PC-3 (cell line): ENCODE data around the gene ANKLE1. TPM values are rescaled to one million over a fixed set of nuclear protein-coding genes. Genes with fewer than 3 reads are reported as not detected.
A peak's percentile ranks its signal among the peaks of the same experiment; 100 is the strongest.

Experiments used
- ATAC-seq: fragments of 200-7000 bp; cut with Tn5 transposase; 2 replicates; pipeline ENCODE4 v1.9.1; 2020; ENCODE audit warnings: mild to moderate bottlenecking, moderate library complexity
- BruUV-seq: library from RNA; stranded (reverse); fragments of 400-500 nt; replicated peaks from 2 replicates; lab custom pipeline; 2021; lab: Mats Ljungman, UMichigan
- CTCF ChIA-PET: fragments of 300-600 bp; sonication (Branson Sonifier 250); formaldehyde crosslinking; loops from one replicate; lab custom pipeline; 2022; ENCODE audit warnings: antibody characterized with exemption; lab: Charles Lee
- POLR2A ChIA-PET: fragments of 300-600 bp; sonication (Branson Sonifier 250); formaldehyde crosslinking; loops from one replicate; lab custom pipeline; 2022; ENCODE audit warnings: antibody characterized with exemption; ENCODE audit not compliant: unreplicated experiment; lab: Charles Lee
- DNase-seq: peaks from one replicate; pipeline ENCODE4 v3.0.0-alpha.2; 2015
- H2AFZ ChIP-seq: fragments of 300-600 bp; sonication (generic); 2 replicates; pipeline ENCODE4 v1.6.0; 2016; ENCODE audit warnings: antibody characterized with exemption, low read length
- H3F3A ChIP-seq: fragments of 300-600 bp; sonication (generic); one replicate; pipeline ENCODE4 v1.6.0; 2017; ENCODE audit warnings: antibody characterized with exemption, low read length, control low read depth, mild to moderate bottlenecking; ENCODE audit not compliant: unreplicated experiment
- H3K27ac ChIP-seq: fragments of 300-600 bp; sonication (generic); 2 replicates; pipeline ENCODE4 v1.5.1; 2016; ENCODE audit warnings: mild to moderate bottlenecking, low read length
- H3K27me3 ChIP-seq: fragments of 300-600 bp; sonication (generic); 2 replicates; pipeline ENCODE4 v1.6.1; 2016; ENCODE audit warnings: low read length, mixed read lengths
- H3K36me3 ChIP-seq: fragments of 300-600 bp; sonication (generic); 2 replicates; pipeline ENCODE4 v1.6.1; 2016; ENCODE audit warnings: low read depth, mixed run types, low read length, mixed read lengths
- H3K4me1 ChIP-seq: fragments of 300-600 bp; sonication (generic); 2 replicates; pipeline ENCODE4 v1.5.1; 2016; ENCODE audit warnings: low read length; ENCODE audit not compliant: insufficient read depth
- H3K4me2 ChIP-seq: fragments of 300-600 bp; sonication (generic); 2 replicates; pipeline ENCODE4 v1.6.0; 2016; ENCODE audit warnings: low read length
- H3K4me3 ChIP-seq: fragments of 300-600 bp; sonication (generic); 2 replicates; pipeline ENCODE4 v1.5.1; 2016; ENCODE audit warnings: mild to moderate bottlenecking, low read length, mixed read lengths
- H3K79me2 ChIP-seq: fragments of 300-600 bp; sonication (generic); 2 replicates; pipeline ENCODE4 v1.6.1; 2017; ENCODE audit warnings: low read length, mixed read lengths
- H3K9ac ChIP-seq: fragments of 300-600 bp; sonication (generic); 2 replicates; pipeline ENCODE4 v1.6.0; 2016; ENCODE audit warnings: mild to moderate bottlenecking, low read length
- H3K9me2 ChIP-seq: fragments of 300-600 bp; sonication (generic); replicated peaks from 2 replicates; pipeline ENCODE4 v1.6.1; 2016; ENCODE audit warnings: mixed run types, low read length, mixed read lengths
- H3K9me3 ChIP-seq: fragments of 300-600 bp; sonication (generic); 2 replicates; pipeline ENCODE4 v1.6.1; 2016; ENCODE audit warnings: low read length, mixed read lengths
- H4K20me1 ChIP-seq: fragments of 300-600 bp; sonication (generic); 2 replicates; pipeline ENCODE4 v1.6.1; 2016; ENCODE audit warnings: low read length, mixed read lengths
- EZH2 ChIP-seq: fragments of 300-600 bp; sonication (generic); IDR thresholded peaks from one replicate; pipeline ENCODE4 v1.6.1; 2017; ENCODE audit warnings: antibody characterized with exemption, mild to moderate bottlenecking, low read length; ENCODE audit not compliant: unreplicated experiment
- EZH2phosphoT487 ChIP-seq: fragments of 300-600 bp; sonication (generic); IDR thresholded peaks from 2 replicates; pipeline ENCODE4 v1.6.1; 2018; ENCODE audit warnings: mild to moderate bottlenecking, antibody characterized with exemption, low read length, borderline replicate concordance
- intact Hi-C: fragments of 100-400 bp; cut with micrococcal nuclease; formaldehyde crosslinking; loops from 2 replicates; pipeline ENCODE4 v1.9.0; 2023
- total RNA-seq: library from RNA; depleted of rRNA; stranded (reverse); fragments of >200 nt; gene quantifications from 2 replicates; pipeline ENCODE4 v1.2.3, GENCODE V29; 2014
- TF ChIP-seq, protein P1 (sequence below): fragments of 300-600 bp; sonication (generic); conservative IDR thresholded peaks from 2 replicates; pipeline ENCODE4 v1.5.1; 2017; ENCODE audit warnings: antibody characterized with exemption, low read depth, mild to moderate bottlenecking, low read length

The ANKLE1 gene
- total RNA-seq, 1 experiment from 2014 or later = 2.2 TPM

DNA sequence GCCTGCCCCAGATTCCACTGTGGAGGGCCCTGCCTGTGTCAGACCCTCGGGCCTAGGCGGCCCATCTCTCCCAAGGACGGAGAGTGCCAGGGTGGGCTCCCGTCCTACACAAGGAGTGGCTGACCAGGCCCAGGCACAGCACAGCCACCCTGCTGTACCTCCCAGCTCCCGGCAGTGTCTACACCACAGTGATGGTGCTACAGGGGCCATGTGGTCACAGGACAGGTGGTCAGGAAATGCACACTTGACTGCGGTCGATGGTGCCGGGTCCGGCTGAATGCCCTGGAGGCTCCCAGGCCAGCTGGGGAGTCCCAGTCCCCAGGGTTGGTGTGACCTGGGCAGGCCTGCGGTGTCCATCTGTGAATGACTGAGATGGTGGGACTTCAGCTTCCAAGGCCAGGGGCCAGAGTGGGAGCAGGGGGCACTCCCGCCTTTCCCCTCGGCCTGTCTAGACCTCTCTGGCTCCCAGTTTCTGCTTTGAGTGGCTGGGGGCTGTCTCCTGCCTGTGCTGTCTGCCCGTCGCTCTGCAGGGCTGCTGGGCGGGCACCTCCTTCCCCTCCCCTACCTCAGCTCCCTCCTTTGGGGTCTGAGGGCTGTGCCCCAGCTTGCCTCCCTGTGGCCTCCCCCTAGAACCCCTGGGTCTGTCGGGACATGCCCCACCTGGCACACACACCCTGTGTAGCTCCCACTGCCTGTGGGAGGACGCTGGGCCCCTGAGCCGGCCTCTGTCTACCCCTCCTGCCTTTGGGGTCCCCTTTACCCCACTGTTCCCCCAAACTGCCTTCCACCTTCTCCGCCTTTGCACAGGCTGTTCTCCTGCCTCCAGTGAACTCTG is 40.2 kb downstream of the ANKLE1 start:
- Histone ChIP-seq H3K4me3 (no peak overlapping the region), H3K36me3 (peaks cover 18% of the 10 kb centered on the region), H4K20me1 (no peaks in the 10 kb centered on the region), H2AFZ (no peak overlapping the region), H3K27me3 (no peaks in the 10 kb centered on the region), H3K9me2 (no peaks in the 10 kb centered on the region), H3K4me2 (no peak overlapping the region), H3K9me3 (no peaks in the 10 kb centered on the region), H3K9ac (no peak overlapping the region), H3F3A (no peaks in the 10 kb centered on the region), H3K79me2 (peaks cover 9% of the 10 kb centered on the region; the same call in 1 of the 2 replicates), H3K27ac (no peak overlapping the region), H3K4me1 (peaks cover 10% of the 10 kb centered on the region)
- POLR2A ChIA-PET = no interaction called here
- BruUV-seq = no TSS peak
- intact Hi-C loops = no loop called here
- DNase-seq (no peak), ATAC-seq (no peak)
- TF ChIP-seq EZH2phosphoT487 (no peak), EZH2 (no peak)
- TF ChIP-seq, protein P1, sequence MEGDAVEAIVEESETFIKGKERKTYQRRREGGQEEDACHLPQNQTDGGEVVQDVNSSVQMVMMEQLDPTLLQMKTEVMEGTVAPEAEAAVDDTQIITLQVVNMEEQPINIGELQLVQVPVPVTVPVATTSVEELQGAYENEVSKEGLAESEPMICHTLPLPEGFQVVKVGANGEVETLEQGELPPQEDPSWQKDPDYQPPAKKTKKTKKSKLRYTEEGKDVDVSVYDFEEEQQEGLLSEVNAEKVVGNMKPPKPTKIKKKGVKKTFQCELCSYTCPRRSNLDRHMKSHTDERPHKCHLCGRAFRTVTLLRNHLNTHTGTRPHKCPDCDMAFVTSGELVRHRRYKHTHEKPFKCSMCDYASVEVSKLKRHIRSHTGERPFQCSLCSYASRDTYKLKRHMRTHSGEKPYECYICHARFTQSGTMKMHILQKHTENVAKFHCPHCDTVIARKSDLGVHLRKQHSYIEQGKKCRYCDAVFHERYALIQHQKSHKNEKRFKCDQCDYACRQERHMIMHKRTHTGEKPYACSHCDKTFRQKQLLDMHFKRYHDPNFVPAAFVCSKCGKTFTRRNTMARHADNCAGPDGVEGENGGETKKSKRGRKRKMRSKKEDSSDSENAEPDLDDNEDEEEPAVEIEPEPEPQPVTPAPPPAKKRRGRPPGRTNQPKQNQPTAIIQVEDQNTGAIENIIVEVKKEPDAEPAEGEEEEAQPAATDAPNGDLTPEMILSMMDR = no peak
- CTCF ChIA-PET = no interaction called here

DNA sequence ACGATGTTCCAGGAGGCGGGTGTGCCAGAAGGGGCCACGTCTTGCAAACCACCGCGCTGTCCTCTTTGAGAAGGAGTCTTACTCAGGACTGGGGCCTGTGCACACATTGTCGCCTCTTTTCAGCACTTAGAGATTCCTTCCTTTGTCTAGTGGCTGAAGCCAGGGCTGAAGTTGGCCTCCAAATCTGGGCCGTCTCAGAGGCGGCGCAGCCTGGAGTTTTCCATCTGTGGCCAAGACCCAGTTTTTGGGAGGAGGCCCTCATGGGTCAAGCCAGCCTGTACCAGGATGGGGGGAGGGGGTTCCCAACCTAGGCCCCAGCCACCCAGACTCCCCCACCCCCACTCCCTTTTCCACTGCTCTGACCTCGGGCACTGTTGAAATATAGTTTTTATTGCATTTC is 41.2 kb downstream of the ANKLE1 start:
- DNase-seq = no peak
- H4K20me1 ChIP-seq = no peaks in the 10 kb centered on the region
- CTCF ChIA-PET = no interaction called here
- POLR2A ChIA-PET = no interaction called here
- intact Hi-C loops = no loop called here
- H3K79me2 ChIP-seq = peaks cover 7% of the 10 kb centered on the region; the same call in 1 of the 2 replicates
- H3K27ac ChIP-seq = no peak overlapping the region
- H3K4me3 ChIP-seq = no peak overlapping the region
- H3K9ac ChIP-seq = no peak overlapping the region
- no peaks in the 10 kb centered on the region for H3K9me2 ChIP-seq
- peak; percentile 16 for ATAC-seq
- no peaks in the 10 kb centered on the region for H3K27me3 ChIP-seq
- H3K36me3 ChIP-seq = peaks cover 18% of the 10 kb centered on the region
- H3K4me2 ChIP-seq = no peak overlapping the region
- H2AFZ ChIP-seq = no peak overlapping the region
- peaks cover 1% of the 10 kb centered on the region for H3K4me1 ChIP-seq
- no peaks in the 10 kb centered on the region for H3K9me3 ChIP-seq
- TF ChIP-seq EZH2phosphoT487 (no peak), EZH2 (no peak)
- TF ChIP-seq, protein P1 = no peak
- H3F3A ChIP-seq = no peaks in the 10 kb centered on the region
- BruUV-seq = no TSS peak

DNA sequence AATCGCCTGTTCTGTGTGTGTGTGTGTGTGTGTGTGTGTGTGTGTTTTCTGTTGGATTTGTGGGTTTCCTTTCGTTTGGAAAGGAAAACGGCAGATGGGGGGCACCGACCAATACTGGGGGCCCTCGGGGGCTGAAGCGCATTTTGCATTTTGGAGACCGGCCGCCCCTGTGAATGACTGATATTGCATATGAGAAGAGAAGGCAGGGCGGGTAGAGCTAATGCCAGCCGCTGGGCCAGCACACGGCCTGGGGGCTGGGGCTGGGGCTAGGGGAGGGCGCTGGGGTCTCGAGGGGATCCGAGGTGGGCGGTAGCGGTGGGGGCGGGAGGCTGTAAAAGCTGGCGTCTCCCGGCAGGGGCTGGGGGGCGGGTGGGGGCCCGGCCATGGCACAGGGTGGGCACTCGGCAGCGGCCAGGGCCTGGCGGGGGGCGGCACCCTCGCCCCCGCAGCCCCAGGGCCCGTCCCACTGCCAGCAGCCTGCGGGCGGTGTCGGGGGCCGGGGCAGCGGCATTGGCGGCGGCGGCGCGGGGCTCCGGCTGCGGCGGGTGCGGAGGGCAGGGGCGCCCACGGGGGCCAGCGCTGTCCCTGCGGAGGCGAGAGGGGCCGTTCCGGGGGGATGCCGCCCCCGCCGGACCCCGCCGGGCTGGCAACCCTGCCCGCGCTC is 41.7 kb downstream of the ANKLE1 start:
- no peak overlapping the region for H3K4me3 ChIP-seq
- CTCF ChIA-PET = no interaction called here
- POLR2A ChIA-PET = no interaction called here

More for the DNA sequence above, 41.7 kb downstream of the ANKLE1 start:
- no peaks in the 10 kb centered on the region for H4K20me1 ChIP-seq
- no TSS peak for BruUV-seq
- H3K79me2 ChIP-seq = peaks cover 6% of the 10 kb centered on the region; the same call in 1 of the 2 replicates
- no peak overlapping the region for H3K9ac ChIP-seq
- no peaks in the 10 kb centered on the region for H3K9me2 ChIP-seq
- H3K27me3 ChIP-seq = no peaks in the 10 kb centered on the region
- TF ChIP-seq, protein P1 = no peak
- TF ChIP-seq EZH2phosphoT487 = no peak
- no peak for TF ChIP-seq EZH2
- peaks cover 18% of the 10 kb centered on the region for H3K36me3 ChIP-seq
- no peaks in the 10 kb centered on the region for H3K4me1 ChIP-seq
- H3K4me2 ChIP-seq = no peak overlapping the region
- intact Hi-C loops = no loop called here
- no peak overlapping the region for H3K27ac ChIP-seq
- no peak for DNase-seq
- no peak for ATAC-seq
- H3K9me3 ChIP-seq = no peaks in the 10 kb centered on the region
- no peak overlapping the region for H2AFZ ChIP-seq
- H3F3A ChIP-seq = no peaks in the 10 kb centered on the region
